ENCODE results near the gene IL3RA. TPM values are rescaled to one million over a fixed set of nuclear protein-coding genes. Genes with fewer than 3 reads are reported as not detected.

IL3RA gene
- total RNA-seq, 4 donors from 2014 or later = 3.3 to 17.7 (median 6.3) TPM

DNA sequence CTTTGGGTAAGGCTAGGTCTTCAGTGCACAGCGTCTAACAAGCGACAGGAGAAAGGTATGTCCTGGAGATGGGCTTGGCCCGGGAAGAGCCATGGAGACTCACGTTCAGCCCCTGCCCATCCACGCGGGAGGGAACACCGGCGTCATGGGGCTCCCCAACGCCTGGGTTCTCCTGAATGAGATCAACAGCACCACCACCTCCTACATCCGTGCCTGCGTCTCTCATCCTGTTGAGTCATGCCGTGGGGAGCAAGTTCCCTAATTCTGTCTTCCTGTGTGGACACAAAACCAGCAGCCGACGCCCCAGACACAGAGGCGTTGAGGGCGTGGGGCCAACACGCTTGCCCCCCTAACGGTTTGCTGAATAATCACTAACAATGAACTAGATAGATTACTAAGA lies 20.1 kb upstream of the IL3RA start:
- no peaks in the 10 kb centered on the region for H3K9me3 ChIP-seq
- 68 to 79% methylated on average over 14 to 18 of the region's 18 CpGs for WGBS, 2 donors
- H3K4me1 ChIP-seq = no peaks in the 10 kb centered on the region
- TF ChIP-seq EP300 (IDR thresholded peaks at IDR 0.05) = peak in 1 of 2 donors; percentile 68
- TF ChIP-seq, protein P1, sequence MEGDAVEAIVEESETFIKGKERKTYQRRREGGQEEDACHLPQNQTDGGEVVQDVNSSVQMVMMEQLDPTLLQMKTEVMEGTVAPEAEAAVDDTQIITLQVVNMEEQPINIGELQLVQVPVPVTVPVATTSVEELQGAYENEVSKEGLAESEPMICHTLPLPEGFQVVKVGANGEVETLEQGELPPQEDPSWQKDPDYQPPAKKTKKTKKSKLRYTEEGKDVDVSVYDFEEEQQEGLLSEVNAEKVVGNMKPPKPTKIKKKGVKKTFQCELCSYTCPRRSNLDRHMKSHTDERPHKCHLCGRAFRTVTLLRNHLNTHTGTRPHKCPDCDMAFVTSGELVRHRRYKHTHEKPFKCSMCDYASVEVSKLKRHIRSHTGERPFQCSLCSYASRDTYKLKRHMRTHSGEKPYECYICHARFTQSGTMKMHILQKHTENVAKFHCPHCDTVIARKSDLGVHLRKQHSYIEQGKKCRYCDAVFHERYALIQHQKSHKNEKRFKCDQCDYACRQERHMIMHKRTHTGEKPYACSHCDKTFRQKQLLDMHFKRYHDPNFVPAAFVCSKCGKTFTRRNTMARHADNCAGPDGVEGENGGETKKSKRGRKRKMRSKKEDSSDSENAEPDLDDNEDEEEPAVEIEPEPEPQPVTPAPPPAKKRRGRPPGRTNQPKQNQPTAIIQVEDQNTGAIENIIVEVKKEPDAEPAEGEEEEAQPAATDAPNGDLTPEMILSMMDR (IDR thresholded peaks at IDR 0.05) = no peak
- no peak overlapping the region for H3K27ac ChIP-seq
- no peaks in the 10 kb centered on the region for H3K36me3 ChIP-seq
- H3K27me3 ChIP-seq = no peaks in the 10 kb centered on the region
- no peak overlapping the region for H3K4me3 ChIP-seq
- DNase-seq (ENCODE audit: low spot score in 2 of 2) = peak in 1 of 2 donors; percentile 63

DNA sequence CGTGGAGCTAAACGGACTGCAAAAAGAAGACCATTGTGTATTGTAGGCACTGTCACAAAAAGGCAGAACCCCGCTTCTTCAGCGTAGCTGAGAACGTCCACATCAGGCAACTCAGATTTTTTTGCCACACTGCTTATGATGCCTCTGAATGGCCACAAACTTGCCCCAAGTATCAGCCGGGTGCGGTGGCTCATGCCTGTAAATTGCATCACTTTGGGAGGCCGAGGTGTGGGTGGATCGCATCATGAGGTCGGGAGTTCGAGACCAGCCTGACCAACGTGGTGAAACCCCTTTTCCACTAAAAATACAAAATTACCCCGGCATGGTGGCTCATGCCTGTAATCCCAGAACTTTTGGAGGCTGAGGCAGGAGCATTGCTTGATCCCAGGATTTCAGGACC lies 14.9 kb upstream of the IL3RA start:
- no peaks in the 10 kb centered on the region for H3K27me3 ChIP-seq
- WGBS, 2 donors = 52 to 55% methylated on average over 13 of the region's 13 CpGs
- no peaks in the 10 kb centered on the region for H3K4me1 ChIP-seq
- TF ChIP-seq POLR2A (IDR thresholded peaks at IDR 0.05) = no peak
- no peak for TF ChIP-seq EP300 (IDR thresholded peaks at IDR 0.05)
- TF ChIP-seq, protein P1 (IDR thresholded peaks at IDR 0.05) = no peak
- H3K27ac ChIP-seq = no peak overlapping the region
- no peak overlapping the region for H3K4me3 ChIP-seq
- DNase-seq (ENCODE audit: low spot score in 2 of 2) = no peak
- no peaks in the 10 kb centered on the region for H3K9me3 ChIP-seq
- no peaks in the 10 kb centered on the region for H3K36me3 ChIP-seq

DNA sequence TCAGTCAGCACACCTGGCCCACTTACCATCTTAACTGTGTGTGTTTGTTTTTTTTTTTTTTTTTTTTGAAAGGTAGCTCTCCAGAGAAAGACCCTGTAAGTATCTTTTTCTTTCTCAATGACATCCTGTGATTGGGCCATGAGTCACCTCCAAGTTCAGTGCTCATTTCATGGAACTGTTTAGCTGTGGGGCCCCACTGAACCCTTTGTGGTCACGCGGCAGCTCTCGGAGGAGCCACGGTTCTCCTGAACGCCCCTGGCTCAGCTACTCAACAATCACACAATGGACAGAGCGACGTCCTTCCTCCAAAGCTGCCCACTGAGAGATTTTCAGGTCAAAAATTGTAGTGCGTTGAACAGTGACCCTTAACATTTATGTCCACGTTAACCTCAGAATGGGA lies 14.2 kb upstream of the IL3RA start:
- Histone ChIP-seq H3K36me3 (no peaks in the 10 kb centered on the region), H3K4me1 (no peaks in the 10 kb centered on the region), H3K4me3 (no peak overlapping the region), H3K27me3 (no peaks in the 10 kb centered on the region), H3K27ac (no peak overlapping the region), H3K9me3 (no peaks in the 10 kb centered on the region)
- no peak for DNase-seq (ENCODE audit: low spot score in 2 of 2)
- WGBS, 2 donors = 60 to 68% methylated on average over 9 of the region's 9 CpGs
- TF ChIP-seq EP300 (IDR thresholded peaks at IDR 0.05) (no peak), POLR2A (IDR thresholded peaks at IDR 0.05) (no peak)
- TF ChIP-seq, protein P1 (IDR thresholded peaks at IDR 0.05) = no peak

DNA sequence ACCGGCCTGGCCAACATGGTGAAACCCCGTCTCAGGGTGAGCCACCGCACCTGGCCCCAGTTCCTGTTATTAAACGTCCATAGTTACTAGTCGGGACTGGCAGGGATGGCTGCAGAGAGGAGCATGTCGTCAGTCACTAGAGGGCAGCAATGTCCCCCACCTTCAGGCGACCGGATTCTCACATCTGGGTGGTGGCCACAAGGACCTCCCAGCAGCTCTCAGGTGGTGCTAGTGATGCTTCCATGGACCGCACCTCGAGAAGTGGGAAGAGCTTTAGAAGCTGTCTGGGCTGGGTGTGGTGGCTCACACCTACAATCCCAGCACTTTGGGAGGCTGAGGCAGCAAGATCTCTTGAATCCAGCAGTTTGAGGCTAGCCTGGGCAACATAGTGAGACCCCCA lies 13.3 kb upstream of the IL3RA start:
- peak in 1 of 2 donors; percentile 15 for DNase-seq (ENCODE audit: low spot score in 2 of 2)
- no peak overlapping the region for H3K4me3 ChIP-seq
- H3K4me1 ChIP-seq = no peaks in the 10 kb centered on the region
- H3K36me3 ChIP-seq = no peaks in the 10 kb centered on the region
- no peaks in the 10 kb centered on the region for H3K9me3 ChIP-seq
- no peaks in the 10 kb centered on the region for H3K27me3 ChIP-seq
- TF ChIP-seq, protein P1 (IDR thresholded peaks at IDR 0.05) = peak in 2 of 5 experiments; percentile 23 to 28
- no peak for TF ChIP-seq POLR2A (IDR thresholded peaks at IDR 0.05)
- no peak for TF ChIP-seq EP300 (IDR thresholded peaks at IDR 0.05)
- H3K27ac ChIP-seq = no peak overlapping the region
- 18 to 21% methylated on average over 9 to 10 of the region's 10 CpGs for WGBS, 2 donors

DNA sequence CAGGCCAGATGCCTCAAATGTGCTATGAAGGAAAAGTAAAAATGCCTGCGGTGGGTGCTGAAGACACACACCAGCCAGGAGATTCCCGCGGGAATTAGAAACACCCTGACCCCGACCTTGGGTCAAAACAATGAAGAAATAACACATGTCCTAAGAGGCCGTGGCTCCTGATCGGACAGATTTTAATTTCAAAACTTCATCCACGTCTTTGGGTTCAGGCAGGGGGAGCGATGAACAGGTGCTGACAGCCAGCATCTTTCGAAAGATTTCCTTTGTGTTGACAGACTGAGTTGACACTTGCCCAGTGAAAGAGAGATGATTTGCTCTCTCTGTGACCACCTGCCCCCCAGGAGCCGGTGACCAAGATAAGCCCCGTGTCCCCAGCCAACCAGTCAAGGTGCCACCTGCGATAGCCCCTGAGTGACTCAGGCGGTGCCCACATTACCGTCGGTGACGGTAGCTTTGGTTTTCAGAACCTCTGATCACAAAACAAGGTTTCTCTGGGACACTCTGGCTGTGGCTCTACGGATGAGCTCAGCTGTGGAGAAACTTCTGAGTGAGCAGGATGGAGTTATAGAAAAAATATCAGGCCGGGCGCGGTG lies 11.0 kb upstream of the IL3RA start:
- H3K4me1 ChIP-seq = no peaks in the 10 kb centered on the region
- no peaks in the 10 kb centered on the region for H3K27me3 ChIP-seq
- DNase-seq (ENCODE audit: low spot score in 2 of 2) = no peak
- no peak overlapping the region for H3K27ac ChIP-seq
- TF ChIP-seq POLR2A (IDR thresholded peaks at IDR 0.05) = no peak
- TF ChIP-seq EP300 (IDR thresholded peaks at IDR 0.05) = no peak
- TF ChIP-seq, protein P1 (IDR thresholded peaks at IDR 0.05) = no peak
- H3K9me3 ChIP-seq = no peaks in the 10 kb centered on the region
- H3K4me3 ChIP-seq = no peak overlapping the region
- 65 to 70% methylated on average over 20 of the region's 20 CpGs for WGBS, 2 donors
- H3K36me3 ChIP-seq = no peaks in the 10 kb centered on the region
